Right hindlimb (tissue), 1 donor: ENCODE measurements around the gene MEX3B.
"Not testable (repeated sequence)": the region's sequence is repeated elsewhere in the genome, so short reads cannot be mapped to it uniquely, and the experiment has no call there.

Source experiments
- DNase-seq: peaks from one replicate; pipeline ENCODE4 v3.0.0-alpha.2; 2018

MEX3B gene

DNA sequence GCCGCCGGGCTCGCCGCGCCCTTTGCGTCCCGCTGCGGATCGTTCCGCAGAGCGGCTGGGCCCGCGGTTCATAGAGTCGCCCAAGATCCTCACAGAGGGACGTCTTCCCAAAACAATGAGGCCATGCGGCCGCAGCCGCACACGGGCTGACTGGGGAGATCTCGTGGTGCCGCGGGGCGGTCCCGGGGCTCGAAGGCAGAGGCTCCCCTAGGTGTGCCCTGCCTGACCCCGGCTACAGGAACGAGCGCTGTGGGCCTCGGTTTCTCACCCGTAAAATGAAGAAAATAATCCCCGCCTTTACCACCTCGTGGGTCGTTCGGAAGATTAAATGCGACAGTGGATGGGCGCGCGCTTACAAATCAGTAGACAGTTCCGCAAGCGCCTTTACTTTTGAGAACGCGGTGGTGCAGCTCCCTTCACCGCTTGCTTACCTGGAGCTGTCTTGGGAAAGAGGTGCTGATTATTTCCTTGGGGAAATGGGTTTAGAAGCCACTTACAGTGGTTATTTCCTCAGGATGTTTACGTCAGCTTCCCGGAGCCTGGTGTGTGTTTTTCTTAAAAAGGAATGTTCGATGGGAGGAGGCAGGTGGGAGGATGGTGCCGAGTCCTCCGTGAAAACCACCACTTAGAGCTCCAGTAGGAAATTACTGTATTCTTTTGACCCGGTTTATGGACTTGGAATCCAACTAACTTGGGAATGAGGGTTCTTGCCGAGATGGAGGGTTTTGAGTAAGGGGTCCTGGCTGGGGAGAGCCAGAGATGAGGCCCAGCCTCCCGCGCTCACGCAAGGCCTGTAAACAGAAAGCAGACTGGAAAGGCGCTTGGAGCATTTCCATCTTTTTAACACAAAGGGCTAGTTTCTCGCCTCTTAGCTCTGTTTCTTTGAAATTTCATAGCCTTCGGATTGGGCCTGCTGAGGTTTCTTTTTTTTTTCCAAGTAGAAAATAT, 1.9 kb upstream of the MEX3B start:
- DNase-seq, result no peak

DNA sequence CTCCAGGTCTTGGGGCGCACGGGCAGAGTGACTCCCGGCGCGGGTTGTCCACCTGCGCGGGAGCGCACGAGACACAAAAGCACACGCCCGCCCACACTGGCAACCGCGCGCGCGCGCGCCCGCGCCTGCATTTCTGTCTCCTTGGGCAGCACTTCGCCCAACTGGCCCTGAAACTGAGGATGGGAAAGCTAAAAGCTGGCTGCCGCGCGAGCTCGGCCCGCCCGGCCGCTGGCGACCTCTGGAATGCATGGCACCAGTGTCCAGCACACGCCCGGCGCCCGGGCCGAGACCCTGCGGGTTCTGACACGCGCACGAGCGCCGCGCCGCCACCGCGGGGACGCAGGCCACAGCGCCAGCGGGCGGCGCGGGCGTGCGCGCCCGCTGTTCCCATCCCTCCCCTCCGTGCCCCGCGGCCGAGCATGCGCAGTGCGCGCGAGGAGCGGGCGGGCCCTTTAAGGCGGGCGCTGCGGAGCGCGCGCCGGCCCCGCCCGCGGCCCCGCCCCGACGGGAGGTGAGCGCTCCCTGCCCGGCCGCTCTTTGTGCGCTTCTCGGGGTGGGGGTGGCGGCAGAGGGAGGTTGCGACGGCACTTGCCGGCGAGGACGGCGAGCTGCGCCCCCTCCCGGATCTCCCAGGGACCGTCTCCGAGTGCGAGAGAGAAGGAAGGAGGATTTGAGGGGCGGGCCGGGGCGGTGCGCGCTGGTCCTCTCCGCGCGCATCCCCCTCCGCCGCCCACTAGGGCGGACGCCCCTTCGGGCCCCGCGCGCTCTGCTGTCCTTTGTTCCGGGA, 1.0 kb upstream of the MEX3B start:
- DNase-seq, result peak; percentile 98

DNA sequence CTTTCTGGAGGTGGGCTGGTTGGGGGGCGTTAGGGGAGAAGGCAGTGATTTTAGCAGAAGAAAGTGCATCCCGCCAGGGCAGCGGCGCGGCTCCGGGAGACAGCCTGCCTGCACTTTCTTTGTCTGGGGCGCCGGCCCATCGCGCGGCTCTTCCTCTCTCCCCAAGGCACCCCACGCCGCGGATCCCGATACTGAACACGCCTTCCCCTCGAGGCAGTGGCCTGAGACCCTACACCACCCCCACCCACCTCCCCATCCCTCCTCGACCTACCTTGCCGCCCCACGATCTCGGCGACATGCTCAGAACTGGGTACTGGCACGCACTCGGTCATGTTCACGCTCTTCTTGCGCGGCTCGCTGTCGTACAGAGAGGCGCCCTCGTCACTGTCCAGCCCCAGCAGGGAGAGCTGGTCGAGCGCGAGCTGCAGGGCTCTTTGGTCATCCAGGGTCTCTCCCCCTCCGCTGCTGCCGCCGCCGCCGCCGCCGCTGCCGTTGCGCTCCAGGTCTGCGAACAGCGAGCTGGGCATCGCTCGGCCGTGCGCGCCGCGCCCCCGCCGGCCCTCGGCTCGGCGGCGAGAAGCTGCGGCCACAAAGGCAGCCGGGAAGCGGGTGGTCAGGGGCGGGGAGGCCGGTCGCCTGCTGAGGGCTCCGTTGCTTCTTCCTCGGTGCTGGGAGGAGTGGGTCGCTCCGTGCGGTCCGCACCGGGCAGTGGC, 483 bp downstream of the MEX3B start:
- DNase-seq, result no peak

DNA sequence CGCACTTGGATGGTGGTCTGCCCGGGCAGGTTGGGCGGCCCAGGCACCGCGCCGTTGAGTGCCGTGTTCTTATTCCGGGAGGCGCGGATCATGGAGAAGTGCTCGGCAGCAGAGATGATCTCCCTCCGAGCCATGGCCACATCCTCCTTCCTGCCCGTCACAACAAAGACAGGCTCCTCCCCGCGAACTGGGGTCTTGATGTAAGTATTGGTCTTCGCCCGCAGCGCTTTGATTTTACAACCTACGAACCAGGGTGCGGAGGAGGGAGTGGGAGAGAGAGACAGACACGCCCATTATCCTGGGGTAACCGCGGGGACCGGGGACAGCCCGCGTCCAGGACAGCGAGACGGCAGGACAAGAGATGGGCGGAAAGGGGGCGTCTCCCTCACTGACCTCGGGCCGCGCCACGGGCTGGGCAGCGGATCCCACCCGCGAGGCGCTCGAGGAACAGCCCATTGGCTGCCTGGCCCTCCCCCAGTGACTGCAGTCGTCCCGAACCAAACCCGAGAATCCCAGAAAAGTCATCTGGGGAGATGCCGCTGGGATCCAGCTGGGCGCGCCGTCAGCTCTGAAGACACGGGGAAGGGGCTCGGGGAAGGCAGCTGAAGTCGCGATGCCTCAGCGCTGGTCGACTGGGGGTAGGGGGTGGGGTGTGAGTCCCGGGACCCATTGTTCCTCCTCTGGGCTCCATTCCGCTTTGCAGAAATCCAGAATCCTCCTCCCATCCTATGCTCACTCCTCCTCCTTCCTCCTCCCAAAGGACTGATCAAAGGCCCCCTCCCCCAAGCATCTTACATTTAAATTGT, 1.2 kb downstream of the MEX3B start:
- DNase-seq, result peak; percentile 88

DNA sequence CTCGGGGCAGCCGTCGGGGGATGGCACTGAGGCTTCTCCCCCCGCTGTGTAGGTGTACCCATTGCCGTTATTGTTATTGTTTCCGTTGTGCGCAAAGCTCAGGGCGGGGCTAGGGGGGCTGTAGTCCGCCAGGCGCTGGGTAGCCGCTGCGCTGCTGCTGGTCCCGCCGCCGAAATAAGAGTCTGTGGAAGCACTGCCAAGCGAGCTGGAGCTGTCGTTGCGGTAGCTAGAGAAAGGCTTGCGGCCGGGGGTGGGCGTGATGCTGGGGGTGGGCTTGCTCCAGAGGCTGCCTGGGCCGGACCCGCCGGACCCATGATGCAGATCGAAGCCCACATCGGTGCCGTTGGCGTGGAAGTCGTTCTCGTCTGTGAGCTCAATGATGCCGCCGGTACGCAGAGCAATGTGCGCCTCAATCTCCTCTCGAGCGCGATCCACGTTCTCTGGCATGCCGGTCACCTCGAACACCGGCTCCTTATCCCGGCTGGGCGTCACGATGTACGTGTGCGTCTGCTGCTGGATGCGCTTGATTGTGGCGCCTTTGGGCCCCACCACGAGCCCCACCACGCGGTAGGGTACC, 1.9 kb downstream of the MEX3B start:
- peak; percentile 43 for DNase-seq

DNA sequence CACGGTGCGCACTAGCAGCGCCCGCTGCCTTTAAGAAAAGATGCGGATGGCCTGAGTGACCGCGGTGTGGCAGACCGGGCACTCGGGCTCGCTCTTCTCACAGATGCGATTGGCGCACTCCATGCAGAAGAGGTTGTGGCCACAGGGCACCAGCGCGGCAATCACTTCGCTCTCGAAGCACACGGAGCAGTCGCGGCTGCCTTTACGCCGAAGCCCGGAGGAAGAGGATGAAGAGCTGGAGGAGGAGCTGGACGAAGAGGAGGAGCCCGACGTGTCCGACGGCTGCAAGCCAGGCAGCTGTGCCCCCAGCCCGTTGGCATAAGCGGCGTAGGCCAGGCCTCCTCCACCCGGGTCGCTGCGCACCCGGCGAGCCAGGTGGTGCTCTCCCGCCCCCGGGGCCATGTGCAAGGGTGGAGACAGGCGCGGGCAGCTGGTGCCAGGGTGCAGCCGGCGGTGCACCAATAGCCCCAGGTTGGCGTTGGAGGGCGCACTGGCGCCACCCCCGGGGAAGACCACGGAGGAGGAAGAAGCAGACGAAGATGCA, 2.6 kb downstream of the MEX3B start:
- peak; percentile 55 for DNase-seq

DNA sequence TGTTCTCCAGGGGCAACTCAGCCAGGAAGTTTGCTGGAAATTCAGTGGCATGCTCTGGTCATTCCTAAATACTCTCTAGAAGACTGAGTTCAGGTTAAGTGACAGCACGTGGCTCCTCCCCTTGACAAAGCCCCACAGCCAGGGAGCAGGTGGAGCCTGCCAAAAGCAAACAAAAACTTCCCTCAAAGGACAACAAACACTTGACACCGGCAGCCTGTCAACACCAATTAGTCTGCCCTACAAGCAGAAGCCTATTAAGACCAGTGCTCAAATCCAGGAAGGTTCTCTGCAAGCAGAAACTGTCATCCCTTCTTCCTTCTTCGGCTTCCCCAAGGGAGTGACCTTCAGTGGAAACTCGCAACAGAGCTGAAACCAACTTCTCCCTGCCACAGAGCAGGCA, 5.0 kb downstream of the MEX3B start:
- no peak for DNase-seq

DNA sequence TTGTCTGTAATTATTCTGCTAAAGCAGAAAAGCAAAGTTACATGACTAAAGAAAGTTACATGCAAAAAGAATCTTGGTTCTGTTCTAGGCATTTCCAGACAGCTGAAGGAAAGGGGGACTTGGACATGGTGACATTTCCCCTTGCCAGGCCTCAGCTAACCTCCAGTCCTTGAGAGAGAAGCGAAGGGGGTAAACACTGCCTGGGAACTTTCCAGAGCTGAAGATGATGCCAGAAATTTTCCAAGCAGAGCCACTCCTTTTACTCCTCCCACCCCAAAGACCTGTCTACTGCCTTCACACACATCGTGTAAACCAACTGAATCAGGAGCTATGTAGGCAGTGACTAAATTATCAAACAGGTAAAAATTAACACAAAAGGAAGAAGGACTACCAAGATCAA, 5.4 kb downstream of the MEX3B start:
- DNase-seq, result peak; percentile 48

DNA sequence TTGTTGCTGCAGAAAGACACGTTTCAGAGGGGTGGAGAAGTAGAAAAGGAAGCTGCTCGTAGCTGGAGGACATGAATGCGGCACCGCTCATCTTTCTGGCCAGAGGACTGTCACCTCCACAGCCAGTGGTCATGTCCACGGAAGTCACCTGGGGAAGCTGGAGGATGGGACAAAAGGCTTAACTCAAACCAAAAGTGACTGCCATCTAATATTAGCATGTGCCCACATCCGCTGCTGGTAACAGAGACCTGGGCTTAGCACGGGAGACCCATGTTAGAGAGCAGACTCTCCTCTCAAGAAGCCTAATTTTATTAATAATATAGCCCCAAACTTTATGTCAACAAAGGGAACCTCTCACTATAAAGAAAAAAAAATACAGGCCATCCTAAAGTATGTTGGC, 5.9 kb downstream of the MEX3B start:
- DNase-seq, result no peak

DNA sequence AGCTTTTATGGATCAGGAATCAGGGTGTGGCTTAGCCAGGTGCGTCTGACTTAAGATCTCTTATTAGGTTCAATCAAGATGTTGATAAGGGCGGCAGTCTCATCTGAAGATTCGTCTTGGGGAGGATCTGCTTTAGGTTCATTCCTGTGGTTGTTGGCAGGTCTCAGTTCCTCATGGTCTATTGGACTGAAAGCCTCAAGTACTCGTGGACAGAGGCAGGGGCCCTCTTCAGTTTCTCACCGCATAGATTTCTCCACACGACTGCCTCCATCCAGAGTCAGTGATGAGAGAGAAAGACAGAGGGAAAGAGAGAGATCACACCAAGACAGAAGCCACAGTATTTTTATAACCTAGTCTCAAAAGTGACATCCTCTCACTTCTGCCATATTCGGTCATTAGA, 9.4 kb downstream of the MEX3B start:
- no peak for DNase-seq

DNA sequence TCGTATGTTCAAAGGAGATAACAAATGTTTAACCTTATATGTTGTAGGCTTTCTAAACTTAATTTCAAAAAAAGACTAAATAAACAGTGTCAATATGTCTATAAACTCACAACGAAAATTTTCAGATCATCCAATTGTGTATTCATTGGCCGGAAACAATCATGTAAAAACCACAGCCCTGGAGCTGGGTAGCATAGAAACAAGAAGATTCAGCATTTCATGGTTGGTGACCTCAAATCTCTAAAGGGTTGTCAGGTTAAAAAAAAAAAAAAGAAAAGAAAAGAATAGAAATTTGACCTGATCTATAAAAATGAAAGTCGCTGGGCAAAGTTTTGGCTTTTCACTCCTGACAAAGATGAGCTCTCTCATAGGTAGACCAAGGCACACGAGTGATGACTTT, 13.9 kb downstream of the MEX3B start:
- no peak for DNase-seq

DNA sequence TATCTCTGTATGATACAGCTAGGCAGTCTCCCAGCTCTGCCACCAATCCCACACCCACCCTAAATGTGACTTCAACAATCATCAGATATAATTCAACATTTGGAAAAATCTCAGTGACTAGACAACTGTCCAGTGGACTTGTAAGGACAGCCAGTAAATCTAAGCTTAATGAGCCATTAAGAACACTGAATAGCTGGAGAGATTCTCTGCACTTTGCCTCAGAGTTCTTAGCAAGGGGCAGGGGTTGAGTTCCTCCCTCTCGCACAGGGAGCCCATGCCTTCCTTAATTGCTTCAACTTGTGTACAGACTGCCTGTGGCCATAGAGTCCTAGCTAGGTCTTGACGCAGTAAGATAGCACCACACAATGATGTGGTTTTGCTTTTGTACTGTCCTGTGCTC, 15.6 kb downstream of the MEX3B start:
- DNase-seq, result no peak

DNA sequence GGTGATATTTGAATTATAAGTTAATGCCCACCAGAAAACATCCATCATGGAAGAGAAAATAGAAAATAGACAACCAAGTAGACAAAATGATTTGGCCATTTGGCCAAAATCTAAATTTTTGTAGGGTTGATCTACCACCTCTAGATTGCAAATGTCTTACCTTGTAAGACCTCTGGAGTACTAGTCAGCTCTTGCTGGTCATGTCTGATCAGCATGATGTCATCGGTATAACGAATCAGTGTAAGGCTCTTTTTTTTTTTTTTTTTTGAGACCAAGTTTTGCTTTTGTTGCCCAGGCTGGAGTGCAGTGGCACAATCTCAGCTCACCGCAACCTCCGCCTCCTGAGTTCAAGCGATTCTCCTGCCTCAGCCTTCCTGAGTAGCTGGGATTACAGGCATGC, 17.7 kb downstream of the MEX3B start:
- DNase-seq, result not testable (repeated sequence)

DNA sequence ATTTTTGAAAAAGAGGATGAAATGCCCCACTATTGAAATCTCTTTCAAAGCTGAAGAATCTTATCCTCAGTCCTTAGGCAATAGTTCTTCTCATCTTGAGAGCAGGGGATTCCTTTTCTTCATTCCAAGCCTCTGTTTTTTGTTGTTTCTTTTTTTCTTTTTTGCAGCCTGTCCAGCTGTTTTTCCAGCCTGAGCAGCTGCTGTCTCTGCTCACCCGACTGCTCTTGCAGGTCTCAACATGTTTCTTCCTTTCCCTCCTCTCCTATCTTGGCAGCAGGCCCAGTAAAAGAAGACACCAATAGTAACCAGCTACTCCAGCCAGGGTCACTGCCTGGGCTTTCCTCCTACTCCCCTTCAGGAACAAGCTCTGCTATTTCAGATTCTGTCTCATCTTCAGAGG, 23.8 kb downstream of the MEX3B start:
- DNase-seq, result peak; percentile 64

DNA sequence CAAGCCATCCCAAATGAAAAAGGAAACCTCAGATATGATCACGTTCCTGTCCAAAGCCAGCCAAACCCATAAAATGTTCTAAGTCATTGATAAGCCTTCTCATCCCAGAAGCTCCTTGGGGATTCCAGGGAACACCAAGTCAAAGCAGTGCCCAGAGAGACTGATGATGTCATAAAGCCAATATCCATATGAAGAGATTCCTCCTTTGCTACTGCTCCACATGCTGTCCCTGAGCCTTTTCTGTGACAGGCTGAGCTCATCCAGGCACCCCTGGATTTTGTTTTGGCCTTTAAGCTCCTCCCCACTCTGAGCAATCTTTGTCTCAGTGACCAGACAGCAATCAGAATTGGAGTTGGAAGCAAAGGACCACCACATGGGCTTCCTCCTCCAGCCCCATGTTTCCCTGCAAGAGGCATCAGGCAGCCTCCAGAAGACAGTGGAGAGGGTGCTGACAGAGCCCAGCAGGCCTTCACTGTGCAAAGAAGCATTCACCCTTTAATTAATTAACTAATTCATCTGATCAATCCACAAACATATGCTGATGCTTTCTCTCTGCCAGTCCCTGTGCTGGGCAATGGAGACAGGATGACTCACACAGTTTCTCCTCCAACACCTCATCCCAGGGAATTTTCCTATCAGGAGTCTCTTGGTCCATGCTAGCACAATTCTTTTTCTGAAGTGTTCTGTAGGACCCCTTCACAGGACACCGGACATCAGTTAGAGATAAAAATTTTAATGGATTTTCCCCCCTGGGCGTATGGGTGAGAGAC, 25.0 kb downstream of the MEX3B start:
- no peak for DNase-seq

DNA sequence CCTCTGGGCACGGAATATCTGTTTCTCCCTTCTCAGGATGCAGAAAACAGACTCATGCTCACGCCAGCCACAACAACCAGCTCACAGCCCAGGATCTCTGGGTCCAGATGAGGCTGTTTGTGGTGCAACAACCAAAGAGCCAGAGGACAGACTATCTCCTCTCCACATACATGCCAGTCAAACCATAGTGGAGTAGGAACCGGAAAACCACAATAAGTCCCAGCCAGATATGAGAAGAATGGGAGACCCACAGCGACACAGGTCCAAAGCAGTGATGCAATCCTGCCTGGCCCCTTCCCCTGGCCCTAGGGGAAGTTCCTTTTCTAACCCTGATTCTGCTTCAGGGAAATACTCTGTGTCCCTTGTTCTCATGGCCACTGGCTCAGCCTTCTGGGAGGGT, 27.6 kb downstream of the MEX3B start:
- DNase-seq, result no peak

DNA sequence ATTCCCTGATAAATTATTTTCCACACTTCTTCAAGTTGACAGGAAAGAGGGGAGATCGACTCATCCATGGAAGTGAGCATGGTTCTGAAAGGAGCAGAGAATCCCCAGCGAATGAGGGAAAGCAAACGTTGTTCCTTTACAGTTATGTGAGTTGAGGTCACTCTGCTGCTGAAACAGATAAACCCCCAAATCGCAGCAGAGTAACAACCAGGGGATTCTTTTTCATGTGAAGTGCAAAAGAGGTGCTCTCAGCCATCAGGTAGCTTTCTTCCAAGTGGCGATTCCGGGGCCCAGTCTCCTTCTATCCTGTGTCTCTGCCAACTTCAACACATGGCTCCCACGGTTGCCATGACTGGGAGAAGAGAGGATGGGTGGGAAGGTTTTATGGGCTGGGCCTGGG, 28.2 kb downstream of the MEX3B start:
- no peak for DNase-seq

DNA sequence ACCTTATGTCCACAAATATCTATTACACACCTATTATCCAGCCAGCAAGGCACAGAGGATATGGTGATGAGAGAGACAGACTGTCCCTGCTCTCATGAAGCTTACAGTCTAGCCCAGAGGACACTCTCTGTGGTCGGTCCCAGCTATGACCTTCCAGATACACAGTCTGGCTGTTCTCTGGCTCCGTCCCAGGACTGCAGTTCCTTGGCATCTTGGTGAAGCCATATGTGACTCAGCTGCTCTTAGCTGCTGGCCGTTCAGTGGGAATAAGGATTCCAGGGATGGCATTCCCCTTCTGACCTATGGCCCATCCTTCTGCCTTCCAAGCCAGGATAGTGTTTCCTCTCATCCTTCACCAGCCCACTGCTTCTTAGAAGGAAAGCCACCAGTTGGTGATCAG, 30.8 kb downstream of the MEX3B start:
- no peak for DNase-seq

DNA sequence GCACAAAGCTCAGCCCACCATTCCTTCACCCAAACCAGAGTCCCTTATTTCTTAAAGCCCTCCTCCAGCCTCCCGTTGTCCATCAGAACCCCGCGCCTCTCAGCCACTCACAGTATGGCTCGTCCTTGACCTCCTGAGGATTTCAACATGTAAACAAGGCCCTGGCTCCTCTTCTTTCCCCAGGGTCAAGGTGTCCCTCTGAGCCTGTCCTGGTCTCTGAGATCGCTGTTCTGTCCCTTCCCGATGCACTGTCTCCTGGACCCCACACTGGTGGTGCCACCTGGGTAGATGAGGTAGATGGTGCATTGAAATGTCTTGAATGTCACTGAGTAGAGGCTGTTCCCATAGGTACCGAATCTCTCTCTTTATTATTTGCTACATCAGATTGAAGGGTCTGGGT, 32.9 kb downstream of the MEX3B start:
- DNase-seq, result no peak

DNA sequence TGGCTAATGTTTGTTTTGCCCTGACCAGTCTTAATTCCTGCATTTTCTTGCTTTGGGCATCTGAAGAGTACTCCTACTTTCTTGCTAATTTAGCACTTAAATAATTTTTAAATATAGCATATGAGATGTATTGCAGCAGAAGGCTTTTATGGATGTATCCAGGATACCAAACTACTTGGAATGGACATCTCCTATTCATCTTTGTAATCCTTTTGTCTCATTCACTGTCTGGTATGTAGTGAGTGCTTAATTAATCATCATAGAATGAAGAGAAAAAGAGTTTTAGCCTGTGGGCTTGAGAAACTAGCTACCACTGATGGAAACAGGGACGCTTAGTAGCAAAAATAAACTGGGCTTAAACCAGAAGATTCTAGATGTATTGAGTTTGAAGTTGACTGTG, 40.6 kb downstream of the MEX3B start:
- no peak for DNase-seq

DNA sequence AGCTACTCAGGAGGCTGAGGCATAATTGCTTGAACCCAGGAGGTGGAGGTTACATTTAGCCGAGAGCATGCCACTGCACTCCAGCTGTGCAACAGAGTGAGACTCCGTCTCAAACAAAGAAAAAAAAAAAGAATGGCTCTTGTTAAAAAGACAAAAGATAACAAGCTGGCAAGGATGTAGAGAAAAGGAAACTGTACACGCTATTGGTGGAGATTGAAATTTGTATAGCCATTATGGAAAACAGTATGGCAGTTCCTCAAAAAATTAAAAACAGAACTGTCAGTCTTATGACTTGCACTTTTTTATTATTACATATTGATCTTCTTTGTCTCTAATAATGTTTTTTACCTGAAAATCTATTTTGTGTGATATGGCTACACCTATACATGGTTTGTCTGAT, 41.9 kb downstream of the MEX3B start:
- no peak for DNase-seq
